Hematopoietic multipotent progenitor cell treated with erythropoietin and hydrocortisone succinate and interleukin-3 and kit ligand, for 17 days (in vitro differentiated cells): ENCODE results near the gene PTRH2.
A peak's percentile ranks its signal among the peaks of the same experiment; 100 is the strongest.
"Not testable (repeated sequence)": the region's sequence is repeated elsewhere in the genome, so short reads cannot be mapped to it uniquely, and the experiment has no call there.

ENCODE experiments used
- DNase-seq: peaks from one replicate; pipeline ENCODE4 v3.0.0-alpha.2; 2015; ENCODE audit warnings: low spot score

Gene PTRH2

GRCh38 chr17:59707149-59707970, at the start of gene PTRH2, which contains the start of gene VMP1:
TSS of gene PTRH2 (minus strand) at chr17:59707430. CDS start at chr17:59697978, 9,452 bp downstream.
TSS of gene VMP1 (plus strand) at chr17:59707654. CDS start at chr17:59731447, 23,793 bp downstream.
- peak; percentile 95 for DNase-seq

DNA sequence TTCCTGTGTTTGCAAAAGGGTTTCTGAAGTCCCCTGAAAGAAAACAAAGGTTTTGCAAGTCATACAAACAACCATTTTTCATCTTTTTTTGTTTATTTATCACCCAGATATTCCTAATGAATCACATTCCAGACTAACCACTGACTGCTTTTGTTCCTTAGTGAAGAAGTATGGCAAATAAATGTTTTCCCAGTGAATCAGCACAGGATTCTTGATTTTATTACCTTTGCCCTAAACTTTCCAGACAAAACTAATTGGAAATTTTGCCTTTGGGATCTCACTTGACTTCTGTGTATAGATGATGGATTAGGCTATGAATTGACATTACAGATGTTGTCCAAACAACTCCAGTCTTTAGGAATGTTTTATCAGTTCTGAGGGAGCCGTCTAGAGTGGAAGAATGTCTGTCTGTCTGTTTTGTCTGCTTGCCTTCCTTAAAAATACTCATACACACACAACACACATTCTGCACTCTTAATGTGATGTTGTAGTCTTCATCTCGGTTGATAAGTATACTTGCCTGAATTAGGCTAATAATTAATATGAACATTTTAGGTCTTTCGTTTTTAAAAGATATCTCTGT, 49.1 kb upstream of the PTRH2 start:
- DNase-seq, result no peak

DNA sequence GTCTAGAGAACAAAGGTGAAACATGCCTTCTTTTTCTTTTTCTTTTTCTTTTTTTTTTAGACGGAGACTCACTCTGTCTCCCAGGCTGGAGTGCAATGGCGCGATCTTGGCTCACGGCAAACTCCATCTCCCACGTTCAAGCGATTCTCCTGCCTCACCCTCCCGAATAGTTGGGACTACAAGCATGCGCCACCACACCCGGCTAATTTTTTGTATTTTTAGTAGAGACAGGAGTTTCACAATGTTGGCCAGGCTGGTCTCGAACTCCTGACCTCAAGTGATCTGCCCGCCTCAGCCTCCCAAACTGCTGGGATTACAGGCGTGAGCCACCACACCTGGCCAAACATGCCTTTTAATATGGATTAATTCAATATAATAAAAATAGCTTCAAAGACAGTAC, 47.8 kb upstream of the PTRH2 start:
- not testable (repeated sequence) for DNase-seq

DNA sequence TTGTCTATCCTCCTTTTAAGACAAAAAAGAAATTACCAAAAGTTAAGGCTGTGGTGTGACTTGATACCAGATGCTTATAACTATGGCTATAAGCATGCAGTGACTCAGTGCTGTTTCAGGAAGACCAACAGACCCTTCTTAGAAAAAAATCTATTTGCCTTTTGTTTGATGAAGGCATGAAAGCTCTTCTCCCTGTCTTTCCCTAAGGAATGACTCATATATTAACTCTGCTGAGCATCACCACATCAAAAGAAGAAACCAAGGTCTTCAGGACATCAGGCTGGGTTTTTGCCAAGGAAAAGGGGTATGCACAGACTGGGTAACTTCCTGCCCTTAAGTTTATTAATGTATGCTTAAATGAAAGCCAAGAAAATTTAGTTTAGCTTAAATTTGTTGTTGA, 47.3 kb upstream of the PTRH2 start:
- DNase-seq, result no peak

- peak; percentile 90 for DNase-seq
These were observed 46.6 kb upstream of the PTRH2 start for GRCh38 chr17:59753522-59754467.

DNA sequence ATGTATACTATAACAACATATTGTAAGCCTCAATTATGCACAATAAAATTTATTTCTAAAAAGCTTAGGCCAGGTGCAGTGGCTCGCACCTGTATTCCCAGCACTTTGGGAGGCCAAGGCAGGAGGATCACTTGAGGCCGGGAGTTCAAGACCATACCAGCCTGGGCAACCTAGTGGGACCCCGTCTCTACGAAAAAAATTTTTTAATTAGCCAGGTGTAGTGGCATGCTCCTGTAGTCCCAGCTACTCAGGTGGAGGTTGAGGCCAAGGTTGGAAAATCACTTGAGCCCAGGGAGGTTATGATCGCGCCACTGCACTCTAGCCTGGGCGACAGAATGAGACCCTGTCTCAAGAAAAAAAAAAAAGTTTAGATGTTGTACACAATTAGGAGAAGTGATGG, 45.7 kb upstream of the PTRH2 start:
- no peak for DNase-seq

DNA sequence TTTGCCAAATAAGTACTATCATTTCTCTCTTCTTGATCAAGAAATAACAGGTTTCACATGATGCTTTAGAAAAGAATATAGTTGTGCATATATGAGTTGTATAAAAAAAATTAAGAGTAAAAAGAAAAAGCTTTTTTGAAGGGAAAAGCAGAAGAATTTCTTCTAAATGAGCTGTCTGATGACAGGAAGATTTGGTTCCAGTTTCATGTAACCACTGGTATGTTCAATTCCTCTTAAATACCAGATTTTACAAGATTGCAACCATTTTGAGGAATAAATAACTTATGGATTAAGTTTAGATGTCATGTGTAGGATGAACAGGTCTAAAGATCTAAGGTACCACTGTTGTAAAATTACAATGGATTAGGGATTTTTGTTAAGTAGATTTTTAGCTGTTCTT, 45.2 kb upstream of the PTRH2 start:
- DNase-seq, result no peak

DNA sequence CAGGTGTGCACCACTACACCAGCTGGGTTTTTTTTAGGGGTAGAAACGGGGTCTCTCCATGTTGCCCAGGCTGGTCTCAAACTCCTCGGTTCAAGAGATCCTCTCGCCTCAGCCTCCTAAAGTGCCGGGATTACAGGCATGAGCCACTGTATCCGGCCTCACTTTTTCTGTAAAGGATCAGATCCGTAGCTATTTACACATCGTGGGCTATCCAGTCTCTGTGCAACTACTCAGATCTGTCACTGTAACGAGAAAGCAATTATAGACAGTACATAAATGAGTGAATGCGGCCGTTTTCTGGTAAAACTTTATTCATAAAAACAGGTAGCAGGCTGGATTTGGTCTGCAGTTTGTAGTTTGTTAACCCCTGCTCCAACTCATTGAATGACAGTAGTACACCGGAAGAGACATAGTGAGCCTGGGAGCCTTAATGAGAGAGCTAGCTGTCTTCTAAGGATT, 44.8 kb upstream of the PTRH2 start:
- no peak for DNase-seq

GRCh38 chr17:59748591-59748990, 41.4 kb upstream of the PTRH2 start:
- no peak for DNase-seq

DNA sequence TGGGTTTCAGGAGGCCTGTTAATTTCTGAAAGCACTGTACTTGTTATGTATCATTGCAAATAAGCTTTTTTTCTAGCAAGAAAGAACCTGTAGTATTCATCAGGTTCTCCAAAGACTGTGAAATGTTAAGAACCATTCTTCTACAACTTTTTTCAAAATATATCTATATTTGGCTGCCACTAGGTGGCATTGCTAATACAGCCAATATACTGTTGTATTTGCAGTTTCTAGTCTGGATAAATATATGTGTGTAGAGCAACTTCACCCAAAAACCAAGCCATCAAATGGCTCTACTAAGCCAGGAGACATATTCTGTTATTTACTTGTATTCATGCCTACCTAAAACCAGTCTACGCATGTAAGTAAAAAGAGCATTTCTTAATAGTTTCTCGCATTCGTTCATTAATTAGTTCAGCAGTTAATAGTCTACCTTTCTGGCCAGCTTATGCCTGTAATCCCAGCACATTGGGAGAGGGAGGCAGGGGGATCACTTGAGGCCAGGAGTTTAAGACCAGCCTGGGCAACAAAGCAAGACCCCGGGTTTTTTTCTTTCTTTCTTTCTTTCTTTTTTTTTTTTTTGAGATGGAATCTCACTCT, 39.7 kb upstream of the PTRH2 start:
- peak; percentile 48 for DNase-seq

GRCh38 chr17:59745040-59745439, 37.8 kb upstream of the PTRH2 start:
- DNase-seq, result no peak

DNA sequence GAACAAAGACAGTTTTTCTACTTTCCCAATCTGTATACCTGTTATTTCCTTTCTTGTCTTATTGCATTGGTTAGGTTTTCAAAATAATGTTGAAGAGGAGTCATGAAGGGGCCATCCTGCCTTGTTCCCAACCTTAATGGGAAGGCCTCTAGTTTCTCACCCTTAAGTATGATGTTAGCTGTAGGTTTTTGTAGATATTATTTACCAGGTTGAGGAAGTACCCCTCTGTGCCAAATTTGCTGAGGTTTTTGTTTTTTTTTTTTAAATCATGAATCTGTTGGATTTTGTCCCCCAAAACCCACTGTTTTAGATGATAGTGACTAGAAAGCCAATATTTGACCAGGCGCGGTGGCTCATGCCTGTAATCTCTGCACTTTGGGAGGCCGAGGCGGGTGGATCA, 36.6 kb upstream of the PTRH2 start:
- DNase-seq, result no peak

DNA sequence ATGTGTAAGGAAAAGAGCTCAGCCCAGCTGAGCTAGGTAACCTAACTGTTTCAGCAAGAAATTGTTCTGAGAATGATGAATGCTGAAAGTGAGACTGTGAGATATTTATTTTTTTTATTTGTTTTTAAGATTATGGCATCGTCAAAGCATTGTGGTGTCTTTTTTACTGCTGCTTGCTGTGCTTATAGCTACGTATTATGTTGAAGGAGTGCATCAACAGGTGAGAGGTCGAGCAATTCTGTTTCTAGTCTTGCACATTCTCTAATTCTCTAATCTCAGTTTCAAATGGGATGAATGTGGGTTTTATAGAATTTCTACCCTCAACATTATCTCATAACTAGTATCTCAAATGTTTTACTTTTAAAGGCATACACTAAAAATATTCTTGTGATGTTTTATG, 30.1 kb upstream of the PTRH2 start:
- no peak for DNase-seq

GRCh38 chr17:59734226-59734625, 27.0 kb upstream of the PTRH2 start:
- DNase-seq, result no peak

DNA sequence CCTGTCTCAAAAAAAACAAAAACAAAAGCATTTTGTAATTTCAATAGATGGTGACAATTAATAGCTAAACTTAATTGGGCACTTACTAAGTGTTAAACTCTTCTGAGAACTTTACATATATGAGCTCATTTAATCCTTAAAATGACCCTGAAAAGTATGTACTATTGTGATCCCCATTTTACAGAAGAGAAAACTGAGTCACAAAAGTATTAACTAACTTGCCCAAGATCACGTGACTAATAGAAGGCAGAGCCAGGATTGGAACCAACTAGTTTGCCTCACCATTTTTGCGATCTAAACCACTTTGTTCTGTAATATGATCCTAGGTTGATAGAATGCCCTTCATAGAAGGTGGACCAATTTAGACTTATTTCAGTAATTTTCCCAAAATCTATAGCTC, 26.5 kb upstream of the PTRH2 start:
- DNase-seq, result no peak

GRCh38 chr17:59730268-59730834, 23.1 kb upstream of the PTRH2 start:
- DNase-seq, result no peak

DNA sequence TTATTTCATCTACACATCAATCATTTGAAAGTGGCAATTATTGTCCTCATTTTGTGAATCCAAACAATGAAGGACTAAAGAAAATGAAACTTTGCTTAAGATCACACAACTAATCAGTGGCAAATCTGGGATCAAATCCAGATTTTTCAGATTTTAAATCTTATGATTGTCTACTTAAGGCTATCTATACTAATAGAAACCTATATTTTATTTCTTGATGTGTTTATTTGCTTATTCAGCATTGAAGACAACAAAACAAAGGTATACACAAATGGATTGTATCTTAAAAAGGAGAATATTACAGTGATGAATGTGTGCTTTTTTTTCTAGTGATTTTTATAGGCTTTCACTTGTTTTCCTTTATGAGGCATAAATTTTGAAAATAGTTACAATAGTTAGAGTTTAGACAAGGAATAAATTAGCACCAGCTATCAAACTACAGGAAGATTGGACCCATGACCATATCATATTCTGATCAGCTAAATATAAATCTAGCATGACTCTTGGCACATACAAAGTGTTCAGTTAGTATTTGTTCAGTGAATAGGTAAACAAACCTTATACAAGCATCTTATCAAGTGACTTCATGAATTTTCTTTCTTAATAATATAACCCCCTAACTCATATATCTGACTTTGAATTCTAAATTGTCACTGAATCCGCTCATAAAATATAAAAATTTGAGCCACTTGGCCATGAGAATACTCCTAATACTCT, 20.7 kb upstream of the PTRH2 start:
- DNase-seq, result no peak

GRCh38 chr17:59725691-59726090, 18.5 kb upstream of the PTRH2 start:
- DNase-seq, result no peak

GRCh38 chr17:59723607-59724006, 16.4 kb upstream of the PTRH2 start:
- DNase-seq, result no peak

GRCh38 chr17:59723041-59723440, 15.8 kb upstream of the PTRH2 start:
- no peak for DNase-seq

DNA sequence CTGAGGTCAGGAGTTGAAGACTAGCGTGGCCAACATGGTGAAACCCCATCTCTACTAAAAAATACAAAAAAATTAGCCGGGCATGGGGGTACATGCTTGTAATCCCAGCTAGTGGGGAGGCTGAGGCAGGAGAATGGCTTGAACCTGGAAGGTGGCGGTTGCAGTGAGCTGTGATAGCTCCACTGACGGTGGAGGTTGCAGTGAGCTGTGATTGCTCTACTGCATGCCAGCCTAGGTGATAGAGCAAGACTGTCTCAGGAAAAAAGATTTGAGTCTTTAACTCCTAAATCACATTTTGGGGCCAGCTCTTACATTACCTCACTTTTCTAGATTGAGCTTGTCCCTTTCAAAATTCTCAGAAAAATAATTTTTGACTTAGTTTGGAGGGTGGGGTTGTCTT, 15.4 kb upstream of the PTRH2 start:
- no peak for DNase-seq
